Prostate gland (tissue), 2 donors: ENCODE data around the gene MYO1G. TPM values are rescaled to one million over a fixed set of nuclear protein-coding genes. Genes with fewer than 3 reads are reported as not detected.

Experiments used
- DNase-seq: peaks from one replicate; pipeline ENCODE4 v3.0.0-alpha.2; 2019; ENCODE audit warnings: low spot score
- H3K27ac ChIP-seq, 2 donors: fragments of 200-600 bp; sonication (generic); 2 replicates each; pipeline ENCODE4 v1.5.1; 2017 to 2019
- H3K27me3 ChIP-seq: fragments of 200-600 bp; sonication (generic); replicated peaks from 2 replicates; pipeline ENCODE4 v1.5.1; 2019; ENCODE audit not compliant: insufficient read depth
- H3K36me3 ChIP-seq, 2 donors: fragments of 200-600 bp; sonication (generic); 1 replicate in 1 of 2; 2 replicates in 1 of 2; pipeline versions ENCODE4 v1.5.1 to v1.8.1; 2017 to 2019
- H3K4me1 ChIP-seq: fragments of 200-600 bp; sonication (generic); replicated peaks from 2 replicates; pipeline ENCODE4 v1.5.1; 2019
- H3K4me3 ChIP-seq, 2 donors: fragments of 200-600 bp; sonication (generic); 2 replicates each; pipeline ENCODE4 v1.5.1; 2017 to 2019
- H3K9me3 ChIP-seq: fragments of 200-600 bp; sonication (generic); 2 replicates; pipeline ENCODE4 v1.5.1; 2017
- POLR2A ChIP-seq: fragments of 450-650 bp; IDR thresholded peaks from one replicate; pipeline ENCODE4 v1.6.1; 2016; ENCODE audit warnings: antibody characterized with exemption, mild to moderate bottlenecking
- POLR2AphosphoS5 ChIP-seq: sonication (generic); formaldehyde crosslinking; IDR thresholded peaks from one replicate; pipeline ENCODE4 v1.6.1; 2017; ENCODE audit warnings: antibody characterized with exemption
- WGBS: methylation state at CpG from one replicate; pipeline ENCODE4 v1.1.5; 2018; 5-methylcytosine and 5-hydroxymethylcytosine counted together
- intact Hi-C: fragments of 100-400 bp; cut with DNase I; formaldehyde crosslinking; loops from one replicate; pipeline ENCODE4 v1.14.2; 2022
- total RNA-seq, 2 donors: library from RNA; depleted of rRNA; stranded (reverse); fragments of >200 nt; gene quantifications; one replicate each; pipeline ENCODE4 v1.1.0, GENCODE V29; 2016
- TF ChIP-seq, protein P1 (sequence below), 4 experiments: fragments of 200-600 bp in 2 of 4; fragments of 450-650 bp in 2 of 4; sonication (generic) in 2 of 4; IDR thresholded peaks; 1 replicate in 3 of 4; 2 replicates in 1 of 4; pipeline ENCODE4 v1.5.1; 2016 to 2019; ENCODE audit warnings: antibody characterized with exemption in 4 of 4, mild to moderate bottlenecking in 2 of 4, moderate library complexity in 2 of 4

Gene MYO1G
- total RNA-seq, 2 donors from 2014 or later: 1.9 to 2.7 TPM

DNA sequence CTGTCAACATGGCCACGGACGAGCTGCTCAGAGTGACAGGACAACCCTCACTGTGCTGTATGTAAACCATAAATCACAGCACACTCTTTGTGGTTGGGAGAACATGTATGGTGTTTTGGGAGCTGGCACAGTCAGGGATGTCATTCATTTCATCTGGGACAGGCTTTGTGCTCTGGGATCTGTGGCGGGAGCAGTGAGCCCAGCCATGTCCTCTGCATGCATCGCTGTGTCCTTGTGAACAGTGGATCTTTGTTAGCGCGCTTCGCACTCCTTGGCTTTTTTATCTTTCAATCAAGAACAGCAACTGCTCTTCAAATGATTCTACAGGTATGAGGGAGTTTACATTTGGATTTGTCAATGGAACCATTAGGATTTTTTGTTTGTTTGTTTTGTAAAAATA, 28.3 kb upstream of the MYO1G start:
- intact Hi-C loops: no loop called here
- no peak overlapping the region for H3K27ac ChIP-seq
- H3K4me1 ChIP-seq: no peaks in the 10 kb centered on the region
- no peaks in the 10 kb centered on the region for H3K36me3 ChIP-seq
- H3K4me3 ChIP-seq: no peak overlapping the region
- no peaks in the 10 kb centered on the region for H3K27me3 ChIP-seq
- TF ChIP-seq, protein P1, sequence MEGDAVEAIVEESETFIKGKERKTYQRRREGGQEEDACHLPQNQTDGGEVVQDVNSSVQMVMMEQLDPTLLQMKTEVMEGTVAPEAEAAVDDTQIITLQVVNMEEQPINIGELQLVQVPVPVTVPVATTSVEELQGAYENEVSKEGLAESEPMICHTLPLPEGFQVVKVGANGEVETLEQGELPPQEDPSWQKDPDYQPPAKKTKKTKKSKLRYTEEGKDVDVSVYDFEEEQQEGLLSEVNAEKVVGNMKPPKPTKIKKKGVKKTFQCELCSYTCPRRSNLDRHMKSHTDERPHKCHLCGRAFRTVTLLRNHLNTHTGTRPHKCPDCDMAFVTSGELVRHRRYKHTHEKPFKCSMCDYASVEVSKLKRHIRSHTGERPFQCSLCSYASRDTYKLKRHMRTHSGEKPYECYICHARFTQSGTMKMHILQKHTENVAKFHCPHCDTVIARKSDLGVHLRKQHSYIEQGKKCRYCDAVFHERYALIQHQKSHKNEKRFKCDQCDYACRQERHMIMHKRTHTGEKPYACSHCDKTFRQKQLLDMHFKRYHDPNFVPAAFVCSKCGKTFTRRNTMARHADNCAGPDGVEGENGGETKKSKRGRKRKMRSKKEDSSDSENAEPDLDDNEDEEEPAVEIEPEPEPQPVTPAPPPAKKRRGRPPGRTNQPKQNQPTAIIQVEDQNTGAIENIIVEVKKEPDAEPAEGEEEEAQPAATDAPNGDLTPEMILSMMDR (IDR thresholded peaks at IDR 0.05): no peak
- no peak for TF ChIP-seq POLR2AphosphoS5
- no peak for TF ChIP-seq POLR2A
- no peaks in the 10 kb centered on the region for H3K9me3 ChIP-seq
- 48% methylated on average over 7 of the region's 7 CpGs for WGBS
- DNase-seq: no peak

DNA sequence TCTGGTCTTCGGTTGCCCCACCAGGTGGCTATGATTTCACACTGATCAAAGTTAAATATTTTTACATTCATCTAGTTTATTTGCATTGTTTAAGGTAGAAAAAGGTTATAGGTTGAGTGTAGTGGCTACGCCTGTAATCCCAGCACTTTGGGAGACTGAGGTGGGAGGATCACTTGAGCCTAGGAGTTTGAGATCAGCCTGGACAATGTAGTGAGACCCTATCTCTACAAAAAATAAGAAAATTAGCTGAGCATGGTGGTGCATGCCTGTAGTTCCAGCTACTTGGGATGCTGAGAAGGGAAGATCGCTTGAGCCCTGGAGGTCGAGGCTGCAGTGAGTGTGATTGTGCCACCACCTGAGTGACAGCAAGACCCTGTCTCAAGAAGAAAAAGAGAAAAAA, 25.0 kb upstream of the MYO1G start:
- 98% methylated on average over 4 of the region's 4 CpGs for WGBS
- intact Hi-C loops: loop anchor here (5.0 kb wide), 1 partner anchor 109 kb away; the partner anchor contains the start of gene TBRG4
- no peaks in the 10 kb centered on the region for H3K9me3 ChIP-seq
- no peak for TF ChIP-seq POLR2AphosphoS5
- no peak for TF ChIP-seq POLR2A
- H3K4me1 ChIP-seq: no peaks in the 10 kb centered on the region
- no peak overlapping the region for H3K4me3 ChIP-seq
- H3K27me3 ChIP-seq: no peaks in the 10 kb centered on the region
- H3K27ac ChIP-seq: no peak overlapping the region
- DNase-seq: no peak
- no peaks in the 10 kb centered on the region for H3K36me3 ChIP-seq

DNA sequence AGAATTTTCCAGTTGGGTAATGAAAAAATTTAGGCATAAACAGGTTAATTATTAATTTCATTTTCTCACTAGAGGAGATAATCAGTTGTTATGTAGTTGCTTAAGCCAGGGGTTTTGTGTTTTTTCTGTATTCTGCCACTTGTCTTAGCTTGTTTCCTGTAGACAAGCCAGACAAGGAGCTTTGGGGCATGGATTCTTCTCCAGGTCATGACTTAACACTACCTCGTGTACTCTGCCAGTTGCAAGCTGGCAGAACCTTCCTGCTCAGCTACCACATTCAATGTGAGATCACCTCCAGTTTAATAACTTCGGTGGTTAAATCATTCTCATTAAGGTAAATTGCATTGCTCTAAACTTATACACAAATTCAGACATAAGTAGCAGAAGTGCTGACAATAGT, 23.0 kb upstream of the MYO1G start:
- TF ChIP-seq POLR2AphosphoS5: peak; percentile 42
- TF ChIP-seq, protein P1 (IDR thresholded peaks at IDR 0.05): no peak
- TF ChIP-seq POLR2A: no peak
- no peak overlapping the region for H3K27ac ChIP-seq
- H3K4me3 ChIP-seq: no peak overlapping the region
- no peaks in the 10 kb centered on the region for H3K4me1 ChIP-seq
- H3K36me3 ChIP-seq: no peaks in the 10 kb centered on the region
- no peaks in the 10 kb centered on the region for H3K27me3 ChIP-seq
- H3K9me3 ChIP-seq: no peaks in the 10 kb centered on the region
- WGBS: 33% methylated on average over 2 of the region's 2 CpGs
- intact Hi-C loops: loop anchor here (5.0 kb wide), 1 partner anchor 110 kb away; the partner anchor contains the start of gene TBRG4
- peak; percentile 19 for DNase-seq

DNA sequence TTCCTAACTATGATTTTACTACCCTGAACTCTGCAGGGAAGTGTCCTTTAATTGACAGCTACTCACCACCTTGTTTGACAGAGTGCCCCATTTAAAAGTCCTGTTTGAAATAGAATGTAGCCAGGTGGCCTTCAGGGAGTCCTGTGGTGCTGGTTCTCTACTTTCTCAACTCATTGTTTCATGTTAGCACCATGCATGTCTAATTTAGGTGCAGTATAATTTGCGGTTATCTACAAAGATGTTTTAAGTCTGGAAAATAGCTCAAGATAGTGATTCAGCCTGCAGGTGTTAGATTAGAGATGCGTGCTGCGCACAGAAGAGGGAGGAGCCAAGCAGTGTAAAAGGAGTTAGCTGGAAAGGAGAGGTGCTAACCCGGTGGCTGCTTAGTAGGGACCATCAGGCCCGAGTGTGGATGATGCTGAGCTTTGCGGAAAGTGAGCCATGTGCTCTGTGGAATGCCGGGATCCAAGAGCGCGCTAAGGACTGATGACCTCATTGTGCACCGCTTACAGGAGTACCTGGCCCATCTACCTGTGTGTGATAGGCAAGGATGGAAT, 22.4 kb upstream of the MYO1G start:
- Histone ChIP-seq H3K4me3 (peak overlapping the region; percentile 66 to 79), H3K9me3 (no peaks in the 10 kb centered on the region), H3K27ac (peak overlapping the region; percentile 85 to 86), H3K36me3 (no peaks in the 10 kb centered on the region), H3K27me3 (no peaks in the 10 kb centered on the region), H3K4me1 (no peaks in the 10 kb centered on the region)
- WGBS: 21% methylated on average over 10 of the region's 10 CpGs
- no peak for TF ChIP-seq POLR2A
- no peak for TF ChIP-seq POLR2AphosphoS5
- TF ChIP-seq, protein P1 (IDR thresholded peaks at IDR 0.05): no peak
- intact Hi-C loops: loop anchor here (5.0 kb wide), 1 partner anchor 111 kb away; the partner anchor contains the start of gene TBRG4
- no peak for DNase-seq

DNA sequence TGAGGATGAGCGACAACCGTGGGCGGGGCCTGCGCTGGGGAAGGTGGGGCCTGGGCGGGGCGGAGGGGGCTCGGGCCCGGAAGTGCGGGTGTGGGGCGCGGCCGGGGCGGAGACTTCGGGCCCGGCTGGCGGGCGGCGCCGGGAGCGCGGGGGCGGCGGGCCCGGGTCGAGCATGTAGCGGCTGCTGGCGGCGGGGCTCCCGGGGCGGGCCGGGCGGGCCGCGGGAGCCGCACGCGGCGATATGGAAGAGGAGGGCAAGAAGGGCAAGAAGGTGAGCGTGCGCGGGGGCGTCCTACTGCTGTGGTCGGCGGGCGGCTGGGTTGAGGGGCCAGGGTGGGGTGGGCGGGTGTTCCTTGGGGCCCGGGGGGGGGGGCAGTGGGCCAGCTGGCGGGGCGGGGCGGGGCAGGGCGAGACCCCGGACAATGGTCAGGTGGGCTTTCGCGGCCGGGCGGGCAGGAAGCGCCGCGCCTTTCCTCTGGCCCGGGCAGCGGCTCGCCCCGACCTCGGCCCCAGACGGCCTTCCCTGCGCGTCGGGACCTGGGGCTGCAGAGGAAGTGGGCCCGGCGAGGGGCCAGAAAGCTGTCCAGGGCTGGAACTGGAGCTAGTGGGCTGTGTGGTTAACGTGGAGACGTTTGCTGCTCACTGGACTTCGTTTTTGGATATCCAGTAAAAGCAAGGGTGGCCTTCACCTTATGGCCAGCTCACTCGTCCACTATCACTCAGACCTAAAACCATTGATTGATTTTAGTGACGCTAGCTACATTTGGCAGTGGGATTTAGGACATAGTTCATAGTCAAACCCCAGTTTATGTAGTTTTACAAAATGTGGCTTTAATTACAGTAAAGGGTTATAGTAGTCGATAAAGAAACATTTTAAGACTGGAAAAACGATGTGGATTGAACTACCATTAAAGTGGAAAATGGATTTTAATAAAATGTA, 21.5 kb upstream of the MYO1G start, which contains the start of gene CCM2:
CCM2 (plus strand) TSS at position 109 of the 940 bp plus-strand sequence; CDS start at position 242, 133 bp downstream.
- no peaks in the 10 kb centered on the region for H3K9me3 ChIP-seq
- H3K27ac ChIP-seq: peak within 1 kb of the TSS; percentile 85 to 86
- TF ChIP-seq POLR2AphosphoS5 (no peak), POLR2A (no peak)
- TF ChIP-seq, protein P1 (IDR thresholded peaks at IDR 0.05): no peak
- no peak for DNase-seq
- under 1% methylated on average over 66 of the region's 77 CpGs for WGBS
- H3K4me3 ChIP-seq: peak within 1 kb of the TSS; percentile 66 to 79
- H3K4me1 ChIP-seq: no peaks in the 10 kb centered on the region
- H3K27me3 ChIP-seq: no peaks in the 10 kb centered on the region
- intact Hi-C loops: loop anchor here (5.0 kb wide), 1 partner anchor 112 kb away; the partner anchor contains the start of gene TBRG4
- no peaks in the 10 kb centered on the region for H3K36me3 ChIP-seq
